PC-9 (cell line): Measurements from ENCODE around the gene WASF1.

ENCODE experiments used
- CTCF ChIP-seq: fragments of 200-600 bp; sonication (generic); conservative IDR thresholded peaks from 2 replicates; pipeline ENCODE4 v1.6.1; 2017; ENCODE audit warnings: mixed run types, antibody characterized with exemption, mild to moderate bottlenecking, moderate library complexity
- EZH2 ChIP-seq: fragments of 200-600 bp; sonication (generic); IDR thresholded peaks from 2 replicates; pipeline ENCODE4 v1.8.0; 2017; ENCODE audit warnings: antibody characterized with exemption, low read depth

GRCh38 chr6:110214338-110214737 lies 34.9 kb upstream of the WASF1 start:
- TF ChIP-seq EZH2: no peak
- TF ChIP-seq CTCF: no peak
